Lower lobe of right lung (tissue), 2 donors: ENCODE results near the gene GABRB3. TPM values are rescaled to one million over a fixed set of nuclear protein-coding genes. Genes with fewer than 3 reads are reported as not detected.

ENCODE experiments used
- ATAC-seq, 2 donors: fragments of 200-7000 bp; cut with Tn5 transposase; one replicate each; pipeline ENCODE4 v1.9.1; 2020 to 2022; ENCODE audit warnings: mild to moderate bottlenecking in 2 of 2, moderate library complexity in 2 of 2
- DNase-seq: peaks from one replicate; pipeline ENCODE4 v3.0.0-alpha.2; 2020
- H3K27ac ChIP-seq: fragments of 200-600 bp; one replicate; pipeline ENCODE4 v1.8.0; 2022
- H3K27me3 ChIP-seq: fragments of 200-600 bp; one replicate; pipeline ENCODE4 v1.8.0; 2022; ENCODE audit warnings: low read depth
- H3K36me3 ChIP-seq: fragments of 200-600 bp; one replicate; pipeline ENCODE4 v1.8.0; 2022; ENCODE audit warnings: mild to moderate bottlenecking
- H3K4me1 ChIP-seq: fragments of 200-600 bp; one replicate; pipeline ENCODE4 v1.8.0; 2022
- H3K4me3 ChIP-seq: fragments of 200-600 bp; one replicate; pipeline ENCODE4 v1.8.0; 2022; ENCODE audit warnings: mild to moderate bottlenecking
- H3K9me3 ChIP-seq: fragments of 200-600 bp; one replicate; pipeline ENCODE4 v1.8.0; 2022
- CTCF ChIP-seq: fragments of 200-600 bp; IDR thresholded peaks from one replicate; pipeline ENCODE4 v1.8.0; 2022; ENCODE audit warnings: antibody characterized with exemption, mild to moderate bottlenecking
- intact Hi-C: fragments of 100-400 bp; cut with DNase I; formaldehyde crosslinking; loops from one replicate; pipeline ENCODE4 v1.11.0; 2022
- total RNA-seq: library from RNA; stranded (reverse); fragmentation: NEBNext Ultra II Directional; extraction: Animal tissue kit (Norgen Biotek cat#: 25700); gene quantifications from one replicate; pipeline ENCODE4 v1.2.1, GENCODE V29; 2021
- donor health status: DM: no; HTN: yes; CAD: no; lungs with severe emphysema.

The GABRB3 gene
- total RNA-seq, 1 donor from 2014 or later = 5.5 TPM

GRCh38 chr15:26623071-26623470 is 149.8 kb downstream of the GABRB3 start:
- DNase-seq (no peak), ATAC-seq (no peak)
- Histone ChIP-seq H3K4me1 (no peaks in the 10 kb centered on the region), H3K4me3 (no peak overlapping the region), H3K36me3 (no peaks in the 10 kb centered on the region), H3K9me3 (peaks cover 6% of the 10 kb centered on the region), H3K27me3 (no peaks in the 10 kb centered on the region), H3K27ac (no peak overlapping the region)
- TF ChIP-seq CTCF = no peak
- intact Hi-C loops = no loop called here

- no peaks in the 10 kb centered on the region for H3K4me1 ChIP-seq
- ATAC-seq (no peak), DNase-seq (no peak)
- no peak overlapping the region for H3K4me3 ChIP-seq
- H3K27ac ChIP-seq = no peak overlapping the region
- intact Hi-C loops = no loop called here
- H3K9me3 ChIP-seq = peaks cover 5% of the 10 kb centered on the region
- no peak for TF ChIP-seq CTCF
- no peaks in the 10 kb centered on the region for H3K36me3 ChIP-seq
- H3K27me3 ChIP-seq = no peaks in the 10 kb centered on the region
These were observed 151.1 kb downstream of the GABRB3 start for GRCh38 chr15:26621816-26622215.

- H3K9me3 ChIP-seq = no peaks in the 10 kb centered on the region
- ATAC-seq = no peak
- no peak for DNase-seq
- H3K4me3 ChIP-seq = no peak overlapping the region
- H3K4me1 ChIP-seq = no peaks in the 10 kb centered on the region
- intact Hi-C loops = no loop called here
- H3K36me3 ChIP-seq = no peaks in the 10 kb centered on the region
- no peaks in the 10 kb centered on the region for H3K27me3 ChIP-seq
- no peak for TF ChIP-seq CTCF
- no peak overlapping the region for H3K27ac ChIP-seq
These were observed 152.1 kb downstream of the GABRB3 start for GRCh38 chr15:26620528-26621458.

GRCh38 chr15:26615927-26616302 is 157.0 kb downstream of the GABRB3 start:
- Histone ChIP-seq H3K4me3 (no peak overlapping the region), H3K27me3 (no peaks in the 10 kb centered on the region), H3K36me3 (no peaks in the 10 kb centered on the region), H3K4me1 (no peaks in the 10 kb centered on the region), H3K9me3 (no peaks in the 10 kb centered on the region), H3K27ac (no peak overlapping the region)
- ATAC-seq = no peak
- no peak for TF ChIP-seq CTCF
- intact Hi-C loops = no loop called here
- DNase-seq = no peak

- no peaks in the 10 kb centered on the region for H3K4me1 ChIP-seq
- no peak overlapping the region for H3K27ac ChIP-seq
- intact Hi-C loops = no loop called here
- H3K4me3 ChIP-seq = no peak overlapping the region
- no peaks in the 10 kb centered on the region for H3K9me3 ChIP-seq
- H3K36me3 ChIP-seq = no peaks in the 10 kb centered on the region
- DNase-seq (no peak), ATAC-seq (no peak)
- no peaks in the 10 kb centered on the region for H3K27me3 ChIP-seq
- TF ChIP-seq CTCF = no peak
These were observed 157.5 kb downstream of the GABRB3 start for GRCh38 chr15:26615188-26615926.
